H9 (cell line): ENCODE measurements around the gene ZKSCAN5. TPM values are rescaled to one million over a fixed set of nuclear protein-coding genes. Genes with fewer than 3 reads are reported as not detected.

Experiments used
- DNase-seq: peaks from one replicate; pipeline ENCODE4 v3.0.0-alpha.2; 2017
- H2AFZ ChIP-seq: one replicate; pipeline ENCODE4 v1.6.1; 2013; ENCODE audit warnings: mild to moderate bottlenecking, low read length, control low read depth, moderate library complexity
- H2AK5ac ChIP-seq: 2 replicates; pipeline ENCODE4 v1.6.1; 2013; ENCODE audit warnings: low read length, control low read depth, mixed read lengths; ENCODE audit not compliant: insufficient read length
- H2BK120ac ChIP-seq: one replicate; pipeline ENCODE4 v1.6.1; 2013; ENCODE audit warnings: low read depth, mild to moderate bottlenecking, low read length, control low read depth, inconsistent platforms; ENCODE audit not compliant: poor library complexity, severe bottlenecking
- H2BK12ac ChIP-seq: 2 replicates; pipeline ENCODE4 v1.6.1; 2013; ENCODE audit warnings: low read length, control low read depth, mixed read lengths, low read depth; ENCODE audit not compliant: insufficient read length
- H2BK15ac ChIP-seq: 2 replicates; pipeline ENCODE4 v1.6.1; 2013; ENCODE audit warnings: low read depth, low read length, control low read depth
- H2BK20ac ChIP-seq: one replicate; pipeline ENCODE4 v1.6.1; 2013; ENCODE audit warnings: low read depth, mild to moderate bottlenecking, low read length, control low read depth, inconsistent platforms; ENCODE audit not compliant: poor library complexity, severe bottlenecking
- H2BK5ac ChIP-seq: 2 replicates; pipeline ENCODE4 v1.6.1; 2013; ENCODE audit warnings: low read length, control low read depth, mixed read lengths; ENCODE audit not compliant: insufficient read length
- H3K14ac ChIP-seq: 2 replicates; pipeline ENCODE4 v1.6.1; 2013; ENCODE audit warnings: low read length, control low read depth; ENCODE audit not compliant: insufficient read depth
- H3K18ac ChIP-seq: 2 replicates; pipeline ENCODE4 v1.6.1; 2013; ENCODE audit warnings: low read depth, mild to moderate bottlenecking, mixed read lengths, low read length, control low read depth; ENCODE audit not compliant: insufficient read length
- H3K23ac ChIP-seq: 2 replicates; pipeline ENCODE4 v1.6.1; 2013; ENCODE audit warnings: low read length, control low read depth, mixed read lengths, low read depth; ENCODE audit not compliant: insufficient read length
- H3K23me2 ChIP-seq: 2 replicates; pipeline ENCODE4 v1.6.1; 2013; ENCODE audit warnings: low read depth, mild to moderate bottlenecking, mixed read lengths, low read length, control low read depth; ENCODE audit not compliant: insufficient read length, poor library complexity, severe bottlenecking
- H3K27ac ChIP-seq: 2 replicates; pipeline ENCODE4 v1.5.1; 2013; ENCODE audit warnings: low read length, control low read depth, mixed read lengths, low read depth; ENCODE audit not compliant: insufficient read length
- H3K27me3 ChIP-seq: 2 replicates; pipeline ENCODE4 v1.6.1; 2013; ENCODE audit warnings: low read length, control low read depth, inconsistent platforms; ENCODE audit not compliant: insufficient read depth
- H3K4ac ChIP-seq: 2 replicates; pipeline ENCODE4 v1.6.1; 2013; ENCODE audit warnings: low read depth, mild to moderate bottlenecking, control low read depth, inconsistent platforms, low read length, moderate library complexity
- H3K4me1 ChIP-seq: 2 replicates; pipeline ENCODE4 v1.6.1; 2013; ENCODE audit warnings: low read length, control low read depth, inconsistent platforms; ENCODE audit not compliant: insufficient read depth
- H3K4me2 ChIP-seq: 2 replicates; pipeline ENCODE4 v1.6.1; 2013; ENCODE audit warnings: low read length, control low read depth, mixed read lengths; ENCODE audit not compliant: insufficient read length, insufficient read depth
- H3K56ac ChIP-seq: 2 replicates; pipeline ENCODE4 v1.6.1; 2013; ENCODE audit warnings: low read depth, mild to moderate bottlenecking, mixed read lengths, low read length, control low read depth; ENCODE audit not compliant: insufficient read length
- H3K79me1 ChIP-seq: 2 replicates; pipeline ENCODE4 v1.6.1; 2013; ENCODE audit warnings: low read depth, mild to moderate bottlenecking, moderate library complexity, low read length, control low read depth, inconsistent platforms; ENCODE audit not compliant: insufficient read depth, poor library complexity, severe bottlenecking
- H3K79me2 ChIP-seq: 2 replicates; pipeline ENCODE4 v1.6.1; 2013; ENCODE audit warnings: low read length, control low read depth, inconsistent platforms; ENCODE audit not compliant: insufficient read depth
- H3K9ac ChIP-seq: 2 replicates; pipeline ENCODE4 v1.6.1; 2013; ENCODE audit warnings: low read length, control low read depth, mixed read lengths; ENCODE audit not compliant: insufficient read length; ENCODE audit errors: extremely low read depth
- H3K9me3 ChIP-seq: one replicate; pipeline ENCODE4 v1.6.1; 2013; ENCODE audit warnings: low read depth, low read length, inconsistent platforms; ENCODE audit not compliant: control insufficient read depth
- H3T11ph ChIP-seq: one replicate; pipeline ENCODE4 v1.6.1; 2013; ENCODE audit warnings: mild to moderate bottlenecking, low read length, control low read depth, inconsistent platforms
- H4K20me1 ChIP-seq: one replicate; pipeline ENCODE4 v1.6.1; 2013; ENCODE audit not compliant: control insufficient read depth, insufficient read length, insufficient read depth
- H4K5ac ChIP-seq: 2 replicates; pipeline ENCODE4 v1.6.1; 2013; ENCODE audit warnings: low read depth, mild to moderate bottlenecking, mixed read lengths, low read length, control low read depth; ENCODE audit not compliant: insufficient read length
- H4K8ac ChIP-seq: replicated peaks from 2 replicates; pipeline ENCODE4 v1.6.1; 2013; ENCODE audit warnings: low read length, control low read depth, mixed read lengths, low read depth; ENCODE audit not compliant: insufficient read length
- H4K91ac ChIP-seq: 2 replicates; pipeline ENCODE4 v1.6.1; 2013; ENCODE audit warnings: low read depth, mild to moderate bottlenecking, moderate library complexity, mixed read lengths, low read length, control low read depth; ENCODE audit not compliant: insufficient read length
- H3K27ac Mint-ChIP-seq, 3 experiments: 2 replicates in 2 of 3; 3 replicates in 1 of 3; pipeline ENCODE4 v1.8.0; 2020 to 2021; ENCODE audit warnings: mixed read lengths in 3 of 3, mild to moderate bottlenecking in 1 of 3, moderate library complexity in 1 of 3
- H3K27me3 Mint-ChIP-seq: 2 replicates; pipeline ENCODE4 v1.8.0; 2021; ENCODE audit warnings: low read depth, mild to moderate bottlenecking, moderate library complexity, mixed read lengths
- H3K36me3 Mint-ChIP-seq, 3 experiments: 2 replicates in 2 of 3; 3 replicates in 1 of 3; pipeline ENCODE4 v1.8.0; 2020 to 2021; ENCODE audit warnings: low read depth in 3 of 3, mixed read lengths in 3 of 3; ENCODE audit not compliant: insufficient read depth in 1 of 3
- H3K4me1 Mint-ChIP-seq, 2 experiments: 2 replicates each; pipeline ENCODE4 v1.8.0; 2020; ENCODE audit warnings: mixed read lengths in 2 of 2
- H3K4me3 Mint-ChIP-seq, 2 experiments: 2 replicates in 1 of 2; 3 replicates in 1 of 2; pipeline ENCODE4 v1.8.0; 2020 to 2021; ENCODE audit warnings: mild to moderate bottlenecking in 2 of 2, mixed read lengths in 2 of 2, moderate library complexity in 1 of 2
- H3K9me3 Mint-ChIP-seq, 2 experiments: 2 replicates in 1 of 2; 3 replicates in 1 of 2; pipeline ENCODE4 v1.8.0; 2020; ENCODE audit warnings: mild to moderate bottlenecking in 2 of 2, mixed read lengths in 2 of 2, moderate library complexity in 1 of 2
- WGBS: extraction: QIAGEN DNeasy Blood & Tissue Kit; methylation state at CpG from one replicate; pipeline ENCODE4 v1.1.7; 2013; ENCODE audit warnings: missing lambda C conversion rate, low lambda C conversion rate, mixed read lengths; ENCODE audit not compliant: insufficient read length; ENCODE audit errors: extremely low coverage; 5-methylcytosine and 5-hydroxymethylcytosine counted together
- total RNA-seq: library from RNA; stranded (reverse); gene quantifications from 2 replicates; pipeline ENCODE4 v1.2.1, GENCODE V29; 2021
- TF ChIP-seq, protein P1 (sequence below): fragments of 200-600 bp; sonication (generic); conservative IDR thresholded peaks from 3 replicates; pipeline ENCODE4 v1.8.0; 2021; ENCODE audit warnings: antibody characterized with exemption, mild to moderate bottlenecking

Gene ZKSCAN5
- total RNA-seq, 1 experiment from 2014 or later = 16.6 TPM

DNA sequence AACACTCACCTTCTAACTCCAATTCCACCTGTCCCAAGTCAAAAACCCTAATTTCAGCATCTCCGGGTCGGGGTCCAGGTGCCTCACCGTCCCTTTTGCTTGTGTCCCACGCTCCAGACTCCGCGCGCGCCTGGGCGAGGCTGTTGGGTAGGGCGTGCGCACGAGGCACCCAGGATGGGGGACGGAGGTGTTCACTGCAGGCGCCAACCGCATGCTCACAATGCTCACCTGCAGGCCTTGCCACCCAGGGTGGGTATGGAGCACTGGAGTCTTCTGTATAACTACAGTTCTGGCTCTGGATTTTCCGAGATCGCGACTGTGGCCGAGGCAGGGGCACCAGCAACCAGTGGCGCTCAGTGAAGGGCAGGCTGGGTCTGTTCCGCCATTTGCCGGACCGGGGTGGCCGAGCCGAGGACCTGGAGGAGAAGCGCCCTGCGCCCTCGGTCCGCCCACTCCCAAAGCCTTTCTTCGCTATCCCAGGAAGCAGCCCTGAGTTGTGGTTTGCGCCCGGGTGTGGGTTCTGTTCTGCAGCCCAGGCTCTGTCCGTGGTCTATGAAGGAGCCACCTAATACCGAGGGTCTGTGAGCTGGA is 38.7 kb downstream of the ZKSCAN5 start:
- H3K27ac Mint-ChIP-seq = no peak overlapping the region
- no peak overlapping the region; a peak in 1 of 5 replicates for H3K4me3 Mint-ChIP-seq
- no peak overlapping the region for H2BK120ac ChIP-seq
- no peak overlapping the region for H4K8ac ChIP-seq
- H2BK12ac ChIP-seq = no peak overlapping the region
- no peak overlapping the region for H3K18ac ChIP-seq
- no peak overlapping the region for H2AFZ ChIP-seq
- H3K4me1 Mint-ChIP-seq = no peaks in the 10 kb centered on the region
- peaks cover 71 to 81% of the 10 kb centered on the region in 2 experiments for H3K9me3 Mint-ChIP-seq
- peaks cover 11% of the 10 kb centered on the region for H3K9me3 ChIP-seq
- H3K79me2 ChIP-seq = no peaks in the 10 kb centered on the region
- no peak overlapping the region for H2BK20ac ChIP-seq
- H3K4me2 ChIP-seq = no peak overlapping the region
- no peak overlapping the region for H3K14ac ChIP-seq
- H3K56ac ChIP-seq = no peak overlapping the region
- peaks cover 11% of the 10 kb centered on the region for H3K27me3 Mint-ChIP-seq
- no peaks in the 10 kb centered on the region for H3K27me3 ChIP-seq
- WGBS = no CpG with 5 or more reads among the region's 34 CpGs
- H3K79me1 ChIP-seq = no peaks in the 10 kb centered on the region
- H3K4ac ChIP-seq = no peak overlapping the region
- H3T11ph ChIP-seq = no peak overlapping the region
- H4K91ac ChIP-seq = peak overlapping the region; percentile 13
- no peak overlapping the region for H2AK5ac ChIP-seq
- no peaks in the 10 kb centered on the region for H4K20me1 ChIP-seq
- H2BK5ac ChIP-seq = no peak overlapping the region
- H3K9ac ChIP-seq = no peak overlapping the region
- no peak overlapping the region for H3K23ac ChIP-seq
- H3K23me2 ChIP-seq = no peaks in the 10 kb centered on the region
- H3K36me3 Mint-ChIP-seq = peaks cover 41 to 55% (median 49%) of the 10 kb centered on the region in 3 experiments
- H4K5ac ChIP-seq = no peak overlapping the region
- TF ChIP-seq, protein P1, sequence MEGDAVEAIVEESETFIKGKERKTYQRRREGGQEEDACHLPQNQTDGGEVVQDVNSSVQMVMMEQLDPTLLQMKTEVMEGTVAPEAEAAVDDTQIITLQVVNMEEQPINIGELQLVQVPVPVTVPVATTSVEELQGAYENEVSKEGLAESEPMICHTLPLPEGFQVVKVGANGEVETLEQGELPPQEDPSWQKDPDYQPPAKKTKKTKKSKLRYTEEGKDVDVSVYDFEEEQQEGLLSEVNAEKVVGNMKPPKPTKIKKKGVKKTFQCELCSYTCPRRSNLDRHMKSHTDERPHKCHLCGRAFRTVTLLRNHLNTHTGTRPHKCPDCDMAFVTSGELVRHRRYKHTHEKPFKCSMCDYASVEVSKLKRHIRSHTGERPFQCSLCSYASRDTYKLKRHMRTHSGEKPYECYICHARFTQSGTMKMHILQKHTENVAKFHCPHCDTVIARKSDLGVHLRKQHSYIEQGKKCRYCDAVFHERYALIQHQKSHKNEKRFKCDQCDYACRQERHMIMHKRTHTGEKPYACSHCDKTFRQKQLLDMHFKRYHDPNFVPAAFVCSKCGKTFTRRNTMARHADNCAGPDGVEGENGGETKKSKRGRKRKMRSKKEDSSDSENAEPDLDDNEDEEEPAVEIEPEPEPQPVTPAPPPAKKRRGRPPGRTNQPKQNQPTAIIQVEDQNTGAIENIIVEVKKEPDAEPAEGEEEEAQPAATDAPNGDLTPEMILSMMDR = no peak
- no peaks in the 10 kb centered on the region for H3K4me1 ChIP-seq
- no peak for DNase-seq
- H3K27ac ChIP-seq = no peak overlapping the region
- no peak overlapping the region for H2BK15ac ChIP-seq
